ENCODE measurements around the gene RPH3AL.

Gene RPH3AL

DNA sequence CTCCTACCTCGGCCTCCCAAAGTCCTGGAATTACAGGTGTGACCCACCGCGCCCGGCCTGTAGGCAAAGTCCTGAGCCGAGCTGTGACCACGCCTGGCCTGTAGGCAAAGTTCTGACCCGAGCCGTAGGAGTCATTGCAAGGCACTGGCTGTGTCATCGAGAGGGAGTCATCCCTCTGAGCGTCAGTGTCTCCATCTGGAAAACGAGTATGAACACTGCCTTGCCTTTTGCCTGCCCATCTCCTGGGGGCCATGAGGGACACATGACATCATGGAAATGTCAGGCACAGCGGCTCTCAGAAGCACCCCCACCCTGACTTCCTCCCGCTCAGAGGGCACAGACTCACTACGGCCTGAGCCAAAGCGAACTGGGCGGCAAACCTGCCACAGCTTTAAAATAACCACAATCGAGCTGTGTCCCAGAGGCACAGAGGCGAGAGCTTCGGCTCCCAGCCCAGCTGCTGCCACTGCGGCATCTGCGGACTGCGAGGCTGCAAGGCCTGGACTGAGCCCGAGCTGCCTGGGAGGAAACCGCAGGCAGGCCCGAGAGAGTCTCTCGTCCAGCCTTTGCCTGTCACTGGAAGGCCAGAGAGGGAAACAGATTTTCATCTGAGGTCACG, 50.8 kb downstream of the RPH3AL start:
- H3K4me1 ChIP-seq (ENCODE audit: control insufficient read depth in 1 of 2, insufficient read depth in 2 of 2, low read length in 2 of 2), result peaks cover 10 to 13% of the 10 kb centered on the region in 2 donors
- peak overlapping the region; percentile 16 to 39 for H3K9ac ChIP-seq (ENCODE audit: low read depth in 1 of 2, low read length in 2 of 2)
- no peaks in the 10 kb centered on the region for H3K9me3 ChIP-seq (ENCODE audit: control insufficient read depth in 1 of 2, low read length in 2 of 2)
- H3K36me3 ChIP-seq (ENCODE audit: control insufficient read depth in 1 of 2, insufficient read depth in 2 of 2, low read length in 2 of 2), result no peaks in the 10 kb centered on the region
- peak overlapping the region in 1 of 2 donors; percentile 18 for H3K4me3 ChIP-seq (ENCODE audit: low read depth in 1 of 2, low read length in 2 of 2)
- peak overlapping the region; percentile 63 for H3K27ac ChIP-seq (ENCODE audit: low read depth, low read length)
- H3K27me3 ChIP-seq (ENCODE audit: control insufficient read depth in 1 of 2, insufficient read depth in 2 of 2, low read length in 2 of 2), result no peaks in the 10 kb centered on the region

GRCh38 chr17:300881-301280, 51.7 kb downstream of the RPH3AL start:
- no peak overlapping the region for H3K9ac ChIP-seq (ENCODE audit: low read depth in 1 of 2, low read length in 2 of 2)
- peaks cover 10 to 13% of the 10 kb centered on the region in 2 donors for H3K4me1 ChIP-seq (ENCODE audit: control insufficient read depth in 1 of 2, insufficient read depth in 2 of 2, low read length in 2 of 2)
- no peak overlapping the region for H3K4me3 ChIP-seq (ENCODE audit: low read depth in 1 of 2, low read length in 2 of 2)
- no peaks in the 10 kb centered on the region for H3K27me3 ChIP-seq (ENCODE audit: control insufficient read depth in 1 of 2, insufficient read depth in 2 of 2, low read length in 2 of 2)
- H3K36me3 ChIP-seq (ENCODE audit: control insufficient read depth in 1 of 2, insufficient read depth in 2 of 2, low read length in 2 of 2), result no peaks in the 10 kb centered on the region
- no peaks in the 10 kb centered on the region for H3K9me3 ChIP-seq (ENCODE audit: control insufficient read depth in 1 of 2, low read length in 2 of 2)
- no peak overlapping the region for H3K27ac ChIP-seq (ENCODE audit: low read depth, low read length)

GRCh38 chr17:299546-299945, 53.1 kb downstream of the RPH3AL start:
- H3K27me3 ChIP-seq (ENCODE audit: control insufficient read depth in 1 of 2, insufficient read depth in 2 of 2, low read length in 2 of 2), result no peaks in the 10 kb centered on the region
- no peak overlapping the region for H3K9ac ChIP-seq (ENCODE audit: low read depth in 1 of 2, low read length in 2 of 2)
- no peaks in the 10 kb centered on the region for H3K9me3 ChIP-seq (ENCODE audit: control insufficient read depth in 1 of 2, low read length in 2 of 2)
- peaks cover 10 to 13% of the 10 kb centered on the region in 2 donors for H3K4me1 ChIP-seq (ENCODE audit: control insufficient read depth in 1 of 2, insufficient read depth in 2 of 2, low read length in 2 of 2)
- no peak overlapping the region for H3K27ac ChIP-seq (ENCODE audit: low read depth, low read length)
- H3K4me3 ChIP-seq (ENCODE audit: low read depth in 1 of 2, low read length in 2 of 2), result no peak overlapping the region
- H3K36me3 ChIP-seq (ENCODE audit: control insufficient read depth in 1 of 2, insufficient read depth in 2 of 2, low read length in 2 of 2), result no peaks in the 10 kb centered on the region

GRCh38 chr17:298791-299450, 53.7 kb downstream of the RPH3AL start:
- no peak overlapping the region for H3K4me3 ChIP-seq (ENCODE audit: low read depth in 1 of 2, low read length in 2 of 2)
- peaks cover 10 to 13% of the 10 kb centered on the region in 2 donors for H3K4me1 ChIP-seq (ENCODE audit: control insufficient read depth in 1 of 2, insufficient read depth in 2 of 2, low read length in 2 of 2)
- no peak overlapping the region for H3K9ac ChIP-seq (ENCODE audit: low read depth in 1 of 2, low read length in 2 of 2)
- no peak overlapping the region for H3K27ac ChIP-seq (ENCODE audit: low read depth, low read length)
- no peaks in the 10 kb centered on the region for H3K36me3 ChIP-seq (ENCODE audit: control insufficient read depth in 1 of 2, insufficient read depth in 2 of 2, low read length in 2 of 2)
- no peaks in the 10 kb centered on the region for H3K9me3 ChIP-seq (ENCODE audit: control insufficient read depth in 1 of 2, low read length in 2 of 2)
- H3K27me3 ChIP-seq (ENCODE audit: control insufficient read depth in 1 of 2, insufficient read depth in 2 of 2, low read length in 2 of 2), result no peaks in the 10 kb centered on the region

DNA sequence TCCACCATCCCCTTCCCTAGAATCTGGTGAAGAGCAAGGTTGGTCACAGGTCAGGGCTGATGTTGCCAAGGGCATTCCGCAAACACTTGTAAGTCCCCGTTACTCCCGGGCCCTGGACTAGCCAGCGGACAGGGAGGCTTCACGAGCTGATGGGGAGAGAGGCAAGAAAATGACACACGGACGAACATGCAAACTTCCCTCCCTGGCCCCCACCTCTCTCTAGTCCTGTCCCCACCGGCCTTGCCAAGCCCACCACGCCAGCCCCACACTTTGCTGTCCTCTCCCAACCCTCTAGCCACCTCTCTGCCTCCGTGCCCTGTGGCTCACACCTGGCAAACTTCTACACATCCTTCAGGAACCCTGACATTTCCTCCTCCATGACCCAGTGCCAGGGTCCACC, 54.8 kb downstream of the RPH3AL start:
- Histone ChIP-seq H3K4me3 (ENCODE audit: low read depth in 1 of 2, low read length in 2 of 2) (no peak overlapping the region), H3K27ac (ENCODE audit: low read depth, low read length) (no peak overlapping the region), H3K36me3 (ENCODE audit: control insufficient read depth in 1 of 2, insufficient read depth in 2 of 2, low read length in 2 of 2) (no peaks in the 10 kb centered on the region), H3K4me1 (ENCODE audit: control insufficient read depth in 1 of 2, insufficient read depth in 2 of 2, low read length in 2 of 2) (peaks cover 10% of the 10 kb centered on the region in 2 donors), H3K9ac (ENCODE audit: low read depth in 1 of 2, low read length in 2 of 2) (no peak overlapping the region), H3K27me3 (ENCODE audit: control insufficient read depth in 1 of 2, insufficient read depth in 2 of 2, low read length in 2 of 2) (no peaks in the 10 kb centered on the region), H3K9me3 (ENCODE audit: control insufficient read depth in 1 of 2, low read length in 2 of 2) (no peaks in the 10 kb centered on the region)

DNA sequence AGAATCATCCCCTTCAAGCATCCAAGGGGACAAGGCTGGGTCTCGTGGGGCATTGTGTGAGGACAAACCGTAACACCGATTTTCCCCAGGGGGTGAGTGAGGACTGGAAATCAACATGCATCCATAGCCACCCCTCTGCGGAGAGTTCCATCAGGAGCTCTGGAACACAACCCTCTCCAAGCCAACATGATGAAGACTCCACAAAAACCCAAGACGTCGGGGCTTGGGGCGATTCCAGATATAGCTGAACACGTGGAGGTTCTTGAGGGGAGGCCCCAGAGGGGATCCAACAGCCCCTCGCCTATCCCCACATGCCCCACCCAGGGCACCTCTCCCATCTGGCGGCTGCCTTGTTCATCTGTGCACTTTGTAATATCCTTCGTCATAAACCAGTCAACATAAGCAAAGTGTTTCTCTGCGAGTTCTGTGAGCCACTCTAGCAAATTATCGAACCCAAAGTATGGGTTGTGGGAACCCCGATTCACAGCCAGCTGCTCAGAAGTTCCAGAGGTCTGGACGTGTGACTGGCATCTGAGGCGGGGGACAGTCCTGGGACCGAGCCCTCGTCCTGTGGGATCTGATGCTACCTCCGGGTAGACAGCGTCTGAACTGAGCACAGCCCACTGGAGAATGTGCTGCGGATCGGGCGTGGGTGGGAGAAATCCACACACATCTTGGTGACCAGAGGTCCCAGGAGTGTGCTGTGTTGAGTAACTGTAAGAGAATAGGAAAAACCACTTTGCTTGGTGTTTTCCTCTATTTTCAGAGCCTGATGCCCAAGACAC, 55.5 kb downstream of the RPH3AL start:
- no peaks in the 10 kb centered on the region for H3K9me3 ChIP-seq (ENCODE audit: control insufficient read depth in 1 of 2, low read length in 2 of 2)
- H3K36me3 ChIP-seq (ENCODE audit: control insufficient read depth in 1 of 2, insufficient read depth in 2 of 2, low read length in 2 of 2), result no peaks in the 10 kb centered on the region
- no peaks in the 10 kb centered on the region for H3K27me3 ChIP-seq (ENCODE audit: control insufficient read depth in 1 of 2, insufficient read depth in 2 of 2, low read length in 2 of 2)
- no peak overlapping the region for H3K9ac ChIP-seq (ENCODE audit: low read depth in 1 of 2, low read length in 2 of 2)
- peaks cover 6% of the 10 kb centered on the region in 2 donors for H3K4me1 ChIP-seq (ENCODE audit: control insufficient read depth in 1 of 2, insufficient read depth in 2 of 2, low read length in 2 of 2)
- no peak overlapping the region for H3K27ac ChIP-seq (ENCODE audit: low read depth, low read length)
- H3K4me3 ChIP-seq (ENCODE audit: low read depth in 1 of 2, low read length in 2 of 2), result no peak overlapping the region

DNA sequence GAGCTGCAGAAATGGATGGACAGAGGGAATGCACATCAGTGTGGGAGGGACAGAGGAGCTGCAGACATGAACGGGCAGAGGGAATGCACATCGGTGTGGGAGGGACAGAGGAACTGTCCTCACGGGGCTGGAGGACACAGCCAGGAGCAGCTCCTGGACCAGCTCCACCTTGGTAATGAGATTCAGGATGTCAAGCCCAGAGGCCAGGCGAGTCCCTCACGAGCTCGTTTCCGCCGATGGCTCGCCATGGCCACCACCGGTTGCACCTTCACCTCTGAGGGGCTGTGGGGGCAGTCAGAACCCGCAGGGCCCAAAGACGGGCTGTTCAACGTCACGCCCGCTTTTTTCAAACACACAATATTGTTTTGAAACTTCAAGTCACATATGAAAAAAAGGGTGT, 56.2 kb downstream of the RPH3AL start:
- Histone ChIP-seq H3K4me3 (ENCODE audit: low read depth in 1 of 2, low read length in 2 of 2) (no peak overlapping the region), H3K27ac (ENCODE audit: low read depth, low read length) (no peak overlapping the region), H3K9ac (ENCODE audit: low read depth in 1 of 2, low read length in 2 of 2) (no peak overlapping the region), H3K9me3 (ENCODE audit: control insufficient read depth in 1 of 2, low read length in 2 of 2) (no peaks in the 10 kb centered on the region), H3K27me3 (ENCODE audit: control insufficient read depth in 1 of 2, insufficient read depth in 2 of 2, low read length in 2 of 2) (no peaks in the 10 kb centered on the region), H3K4me1 (ENCODE audit: control insufficient read depth in 1 of 2, insufficient read depth in 2 of 2, low read length in 2 of 2) (no peaks in the 10 kb centered on the region), H3K36me3 (ENCODE audit: control insufficient read depth in 1 of 2, insufficient read depth in 2 of 2, low read length in 2 of 2) (peaks cover 0 to 2% of the 10 kb centered on the region in 2 donors)

DNA sequence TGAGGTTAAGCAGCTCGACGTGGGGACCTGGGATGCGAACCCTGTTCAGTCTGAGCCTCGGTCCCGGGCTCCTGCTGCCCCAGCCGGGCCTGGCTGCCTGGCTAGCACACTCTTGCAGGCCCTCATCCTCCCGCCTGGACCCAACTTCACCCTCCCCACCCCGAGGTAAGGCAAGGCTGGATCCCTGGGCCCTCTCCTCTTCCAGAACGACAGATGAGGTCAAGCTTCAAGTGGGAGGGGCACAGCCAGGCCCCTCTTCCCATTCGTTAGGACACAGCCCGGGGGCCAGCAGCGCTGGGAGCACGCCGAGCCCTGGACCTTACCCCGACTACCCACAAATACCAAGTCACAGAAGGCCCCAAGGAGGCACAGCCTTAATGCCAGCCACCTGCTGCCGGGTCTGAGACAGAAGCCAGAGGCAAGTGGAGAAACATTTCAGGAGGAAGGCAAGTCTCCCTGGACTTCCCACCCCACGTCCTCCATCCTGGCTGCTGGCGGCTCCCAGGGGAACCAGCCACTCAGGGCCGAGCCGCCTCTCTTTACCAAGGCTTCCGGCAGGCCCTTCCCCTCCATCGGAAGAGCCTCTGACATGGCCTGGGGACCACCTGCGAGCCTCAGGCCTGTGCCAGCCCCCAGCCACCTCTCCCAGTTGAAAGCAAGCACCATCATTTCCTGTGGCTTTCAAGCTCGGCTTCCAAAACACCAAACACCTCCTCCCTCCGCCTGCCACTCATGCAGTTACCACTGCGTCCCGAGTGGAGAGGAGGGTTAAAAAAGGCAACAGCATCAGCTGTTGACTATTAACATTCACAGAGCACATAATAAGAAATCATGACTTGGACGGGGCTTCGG, 59.9 kb downstream of the RPH3AL start:
- no peaks in the 10 kb centered on the region for H3K4me1 ChIP-seq (ENCODE audit: control insufficient read depth in 1 of 2, insufficient read depth in 2 of 2, low read length in 2 of 2)
- H3K36me3 ChIP-seq (ENCODE audit: control insufficient read depth in 1 of 2, insufficient read depth in 2 of 2, low read length in 2 of 2), result peaks cover 0 to 11% of the 10 kb centered on the region in 2 donors
- H3K27me3 ChIP-seq (ENCODE audit: control insufficient read depth in 1 of 2, insufficient read depth in 2 of 2, low read length in 2 of 2), result no peaks in the 10 kb centered on the region
- no peaks in the 10 kb centered on the region for H3K9me3 ChIP-seq (ENCODE audit: control insufficient read depth in 1 of 2, low read length in 2 of 2)
- no peak overlapping the region for H3K9ac ChIP-seq (ENCODE audit: low read depth in 1 of 2, low read length in 2 of 2)
- no peak overlapping the region for H3K4me3 ChIP-seq (ENCODE audit: low read depth in 1 of 2, low read length in 2 of 2)
- H3K27ac ChIP-seq (ENCODE audit: low read depth, low read length), result no peak overlapping the region

DNA sequence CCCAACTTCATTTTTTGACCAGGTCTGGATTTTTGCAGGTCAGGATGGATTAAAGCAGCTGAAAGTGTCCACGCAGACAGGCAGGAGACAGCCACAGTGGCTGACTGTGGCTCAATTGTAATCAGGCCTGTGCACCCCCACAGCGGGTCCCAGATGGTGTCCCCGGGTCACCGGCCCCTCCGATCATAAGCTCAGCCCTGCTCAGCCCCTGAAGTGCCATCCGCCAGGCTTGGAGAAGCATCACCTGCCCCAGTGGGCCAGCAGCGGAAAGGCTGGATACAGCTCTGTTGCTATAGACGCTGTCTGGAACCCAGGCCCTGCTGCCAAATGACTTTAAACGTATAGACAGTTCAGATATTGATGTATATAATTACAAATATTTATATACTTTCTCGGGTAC, 60.6 kb downstream of the RPH3AL start:
- H3K9me3 ChIP-seq (ENCODE audit: control insufficient read depth in 1 of 2, low read length in 2 of 2), result no peaks in the 10 kb centered on the region
- no peak overlapping the region for H3K4me3 ChIP-seq (ENCODE audit: low read depth in 1 of 2, low read length in 2 of 2)
- H3K9ac ChIP-seq (ENCODE audit: low read depth in 1 of 2, low read length in 2 of 2), result no peak overlapping the region
- no peaks in the 10 kb centered on the region for H3K4me1 ChIP-seq (ENCODE audit: control insufficient read depth in 1 of 2, insufficient read depth in 2 of 2, low read length in 2 of 2)
- no peak overlapping the region for H3K27ac ChIP-seq (ENCODE audit: low read depth, low read length)
- H3K36me3 ChIP-seq (ENCODE audit: control insufficient read depth in 1 of 2, insufficient read depth in 2 of 2, low read length in 2 of 2), result peaks cover 0 to 11% of the 10 kb centered on the region in 2 donors
- no peaks in the 10 kb centered on the region for H3K27me3 ChIP-seq (ENCODE audit: control insufficient read depth in 1 of 2, insufficient read depth in 2 of 2, low read length in 2 of 2)

All from duodenal mucosa (tissue), 2 donors.